ENCODE results near the gene MICOS13.

GRCh38 chr19:5661483-5661882 is 18.8 kb downstream of the MICOS13 start:
- no peak for TF ChIP-seq CTCF (IDR thresholded peaks at IDR 0.05)
- TF ChIP-seq POLR2A (IDR thresholded peaks at IDR 0.05), result no peak
